WI38 (cell line): Measurements from ENCODE around the gene KCNC4.

Source experiments
- H3K4me3 ChIP-seq: 2 replicates; pipeline ENCODE4 v1.5.1; 2011; ENCODE audit warnings: low read depth, mild to moderate bottlenecking, control low read depth, low read length
- TF ChIP-seq, protein P1 (sequence below): IDR thresholded peaks from 2 replicates; pipeline ENCODE4 v1.5.1; 2012; ENCODE audit warnings: low read depth, mild to moderate bottlenecking, control low read depth, low read length

Gene KCNC4

DNA sequence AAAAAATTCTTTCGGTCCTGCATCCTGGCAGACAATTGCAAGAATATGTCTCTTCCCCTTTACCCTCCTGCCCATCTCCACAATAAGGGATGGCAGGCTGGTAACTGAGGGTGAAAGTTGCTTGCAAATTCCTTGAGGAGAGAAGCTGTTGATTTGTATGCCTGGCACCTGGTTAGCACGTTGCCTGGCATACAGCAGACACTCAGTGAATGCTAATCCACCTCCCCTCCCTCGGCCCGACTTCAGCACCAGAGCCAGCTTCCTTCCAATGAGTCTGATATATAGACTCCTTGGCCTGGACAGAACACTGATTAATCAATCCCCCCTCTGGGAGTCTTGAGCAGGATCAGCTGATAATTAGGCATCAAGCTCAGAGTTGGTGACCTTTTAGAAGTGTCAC lies 39.1 kb downstream of the KCNC4 start:
- no peak overlapping the region for H3K4me3 ChIP-seq
- TF ChIP-seq, protein P1, sequence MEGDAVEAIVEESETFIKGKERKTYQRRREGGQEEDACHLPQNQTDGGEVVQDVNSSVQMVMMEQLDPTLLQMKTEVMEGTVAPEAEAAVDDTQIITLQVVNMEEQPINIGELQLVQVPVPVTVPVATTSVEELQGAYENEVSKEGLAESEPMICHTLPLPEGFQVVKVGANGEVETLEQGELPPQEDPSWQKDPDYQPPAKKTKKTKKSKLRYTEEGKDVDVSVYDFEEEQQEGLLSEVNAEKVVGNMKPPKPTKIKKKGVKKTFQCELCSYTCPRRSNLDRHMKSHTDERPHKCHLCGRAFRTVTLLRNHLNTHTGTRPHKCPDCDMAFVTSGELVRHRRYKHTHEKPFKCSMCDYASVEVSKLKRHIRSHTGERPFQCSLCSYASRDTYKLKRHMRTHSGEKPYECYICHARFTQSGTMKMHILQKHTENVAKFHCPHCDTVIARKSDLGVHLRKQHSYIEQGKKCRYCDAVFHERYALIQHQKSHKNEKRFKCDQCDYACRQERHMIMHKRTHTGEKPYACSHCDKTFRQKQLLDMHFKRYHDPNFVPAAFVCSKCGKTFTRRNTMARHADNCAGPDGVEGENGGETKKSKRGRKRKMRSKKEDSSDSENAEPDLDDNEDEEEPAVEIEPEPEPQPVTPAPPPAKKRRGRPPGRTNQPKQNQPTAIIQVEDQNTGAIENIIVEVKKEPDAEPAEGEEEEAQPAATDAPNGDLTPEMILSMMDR, result no peak

GRCh38 chr1:110250008-110250407 lies 39.9 kb downstream of the KCNC4 start:
- TF ChIP-seq, protein P1, result no peak
- no peak overlapping the region for H3K4me3 ChIP-seq

GRCh38 chr1:110250749-110251148 lies 40.6 kb downstream of the KCNC4 start:
- H3K4me3 ChIP-seq, result no peak overlapping the region
- TF ChIP-seq, protein P1, result no peak

GRCh38 chr1:110253213-110253612 lies 43.1 kb downstream of the KCNC4 start:
- TF ChIP-seq, protein P1, result no peak

GRCh38 chr1:110254604-110255391 lies 44.7 kb downstream of the KCNC4 start:
- TF ChIP-seq, protein P1, result no peak
- no peak overlapping the region for H3K4me3 ChIP-seq

More at GRCh38 chr1:110253213-110253612, 43.1 kb downstream of the KCNC4 start:
- H3K4me3 ChIP-seq, result no peak overlapping the region

- TF ChIP-seq, protein P1, result no peak
- no peak overlapping the region for H3K4me3 ChIP-seq
Observed at GRCh38 chr1:110255392-110255787, 45.3 kb downstream of the KCNC4 start.

DNA sequence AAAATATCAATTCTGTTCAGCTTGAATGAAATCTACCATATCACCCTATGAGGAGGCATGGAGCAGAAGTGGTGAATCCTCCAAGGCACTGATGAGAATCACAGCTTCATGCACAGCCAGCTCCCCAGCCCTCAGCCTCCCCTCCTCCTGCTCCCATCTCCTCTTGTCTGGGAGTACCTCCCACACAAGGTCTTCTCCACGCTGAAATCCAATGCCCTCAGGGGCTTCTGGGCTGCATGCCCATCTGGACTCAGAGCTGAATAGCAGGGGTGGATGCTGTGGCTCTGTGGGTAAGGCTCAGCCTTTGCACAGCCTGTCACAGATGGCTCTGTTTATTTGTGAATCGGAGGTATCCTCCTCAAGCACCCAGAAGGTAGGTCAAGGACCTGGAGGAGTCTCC lies 48.6 kb downstream of the KCNC4 start:
- no peak overlapping the region for H3K4me3 ChIP-seq
- TF ChIP-seq, protein P1, result no peak
